ENCODE data around the gene PTPRM.

Gene PTPRM

GRCh38 chr18:7977897-7978296 is 410.8 kb downstream of the PTPRM start:
- Histone ChIP-seq H3K9me3 (ENCODE audit: insufficient read depth, low read depth, low read length) (no peaks in the 10 kb centered on the region), H3K9me2 (replicated peaks; ENCODE audit: low read depth, low read length) (no peaks in the 10 kb centered on the region), H4K20me1 (ENCODE audit: insufficient read depth, low read length, poor library complexity, severe bottlenecking) (no peaks in the 10 kb centered on the region), H3K36me3 (ENCODE audit: insufficient read depth, low read length) (no peaks in the 10 kb centered on the region), H3K4me2 (ENCODE audit: low read depth, low read length, poor library complexity, severe bottlenecking) (no peak overlapping the region), H3K79me2 (ENCODE audit: insufficient read depth, low read length) (no peaks in the 10 kb centered on the region), H3F3A (ENCODE audit: low read depth) (no peaks in the 10 kb centered on the region), H3K4me1 (ENCODE audit: insufficient read depth, low read length, poor library complexity, severe bottlenecking) (no peaks in the 10 kb centered on the region), H3K9ac (ENCODE audit: low read depth, low read length, poor library complexity, severe bottlenecking) (no peak overlapping the region), H3K27me3 (ENCODE audit: insufficient read depth, low read length, poor library complexity, severe bottlenecking) (no peaks in the 10 kb centered on the region), H2AFZ (ENCODE audit: low read length) (no peak overlapping the region), H3K4me3 (ENCODE audit: low read length, poor library complexity, severe bottlenecking) (no peak overlapping the region)
- TF ChIP-seq CTCF (conservative IDR thresholded peaks at IDR 0.05; ENCODE audit: low read length) (no peak), EZH2phosphoT487 (IDR thresholded peaks at IDR 0.05; ENCODE audit: borderline replicate concordance) (no peak)

GRCh38 chr18:7978834-7979233 is 411.7 kb downstream of the PTPRM start:
- Histone ChIP-seq H3K4me2 (ENCODE audit: low read depth, low read length, poor library complexity, severe bottlenecking) (no peak overlapping the region), H3K9ac (ENCODE audit: low read depth, low read length, poor library complexity, severe bottlenecking) (no peak overlapping the region), H3K9me3 (ENCODE audit: insufficient read depth, low read depth, low read length) (no peaks in the 10 kb centered on the region), H3K36me3 (ENCODE audit: insufficient read depth, low read length) (no peaks in the 10 kb centered on the region), H3K9me2 (replicated peaks; ENCODE audit: low read depth, low read length) (no peaks in the 10 kb centered on the region), H3K4me3 (ENCODE audit: low read length, poor library complexity, severe bottlenecking) (no peak overlapping the region), H3F3A (ENCODE audit: low read depth) (no peaks in the 10 kb centered on the region), H3K4me1 (ENCODE audit: insufficient read depth, low read length, poor library complexity, severe bottlenecking) (no peaks in the 10 kb centered on the region), H3K27me3 (ENCODE audit: insufficient read depth, low read length, poor library complexity, severe bottlenecking) (no peaks in the 10 kb centered on the region), H2AFZ (ENCODE audit: low read length) (no peak overlapping the region), H3K79me2 (ENCODE audit: insufficient read depth, low read length) (no peaks in the 10 kb centered on the region), H4K20me1 (ENCODE audit: insufficient read depth, low read length, poor library complexity, severe bottlenecking) (no peaks in the 10 kb centered on the region)
- TF ChIP-seq EZH2phosphoT487 (IDR thresholded peaks at IDR 0.05; ENCODE audit: borderline replicate concordance) (no peak), CTCF (conservative IDR thresholded peaks at IDR 0.05; ENCODE audit: low read length) (no peak)

- TF ChIP-seq CTCF (conservative IDR thresholded peaks at IDR 0.05; ENCODE audit: low read length) (no peak), EZH2phosphoT487 (IDR thresholded peaks at IDR 0.05; ENCODE audit: borderline replicate concordance) (no peak)
- no peak overlapping the region for H3K4me2 ChIP-seq (ENCODE audit: low read depth, low read length, poor library complexity, severe bottlenecking)
- no peaks in the 10 kb centered on the region for H3K9me2 ChIP-seq (replicated peaks; ENCODE audit: low read depth, low read length)
- no peaks in the 10 kb centered on the region for H3F3A ChIP-seq (ENCODE audit: low read depth)
- no peaks in the 10 kb centered on the region for H3K27me3 ChIP-seq (ENCODE audit: insufficient read depth, low read length, poor library complexity, severe bottlenecking)
- H3K9ac ChIP-seq (ENCODE audit: low read depth, low read length, poor library complexity, severe bottlenecking): no peak overlapping the region
- no peaks in the 10 kb centered on the region for H3K4me1 ChIP-seq (ENCODE audit: insufficient read depth, low read length, poor library complexity, severe bottlenecking)
- H3K79me2 ChIP-seq (ENCODE audit: insufficient read depth, low read length): no peaks in the 10 kb centered on the region
- H3K36me3 ChIP-seq (ENCODE audit: insufficient read depth, low read length): no peaks in the 10 kb centered on the region
- no peak overlapping the region for H3K4me3 ChIP-seq (ENCODE audit: low read length, poor library complexity, severe bottlenecking)
- no peak overlapping the region for H2AFZ ChIP-seq (ENCODE audit: low read length)
- no peaks in the 10 kb centered on the region for H4K20me1 ChIP-seq (ENCODE audit: insufficient read depth, low read length, poor library complexity, severe bottlenecking)
- H3K9me3 ChIP-seq (ENCODE audit: insufficient read depth, low read depth, low read length): no peaks in the 10 kb centered on the region
Observed at GRCh38 chr18:7979714-7980113, 412.6 kb downstream of the PTPRM start.

Measured in Loucy (cell line).